Measurements from ENCODE around the gene MEIS2.

The MEIS2 gene

DNA sequence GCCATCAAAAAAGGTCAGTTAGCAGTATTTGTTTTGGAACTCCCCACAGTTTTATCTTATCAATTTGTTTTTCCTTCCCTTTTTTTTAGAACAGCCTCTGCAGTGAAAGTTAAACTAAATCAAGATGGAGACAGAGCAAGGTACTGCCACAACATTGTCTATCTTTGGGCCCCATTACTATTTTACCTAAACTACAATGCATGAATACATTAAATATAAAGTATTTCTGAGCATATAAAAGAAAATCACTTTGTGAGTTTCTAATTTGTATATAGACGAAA lies 139.5 kb downstream of the MEIS2 start:
- H3K36me3 ChIP-seq (ENCODE audit: control insufficient read depth, insufficient read depth, low read length): no peaks in the 10 kb centered on the region
- no peak overlapping the region for H3K4me3 ChIP-seq (ENCODE audit: insufficient read depth, low read depth, low read length, poor library complexity, severe bottlenecking)
- no peaks in the 10 kb centered on the region for H3K27me3 ChIP-seq (replicated peaks; ENCODE audit: control insufficient read depth, insufficient read depth, low read length, poor library complexity, severe bottlenecking)
- H3K4me1 ChIP-seq (ENCODE audit: control insufficient read depth, insufficient read depth, low read length, poor library complexity, severe bottlenecking): no peaks in the 10 kb centered on the region
- no peak overlapping the region for H3K27ac ChIP-seq (ENCODE audit: insufficient read depth, low read length, poor library complexity, severe bottlenecking)
- no peak for DNase-seq
- H3K9me3 ChIP-seq (ENCODE audit: control insufficient read depth, low read length): no peaks in the 10 kb centered on the region

DNA sequence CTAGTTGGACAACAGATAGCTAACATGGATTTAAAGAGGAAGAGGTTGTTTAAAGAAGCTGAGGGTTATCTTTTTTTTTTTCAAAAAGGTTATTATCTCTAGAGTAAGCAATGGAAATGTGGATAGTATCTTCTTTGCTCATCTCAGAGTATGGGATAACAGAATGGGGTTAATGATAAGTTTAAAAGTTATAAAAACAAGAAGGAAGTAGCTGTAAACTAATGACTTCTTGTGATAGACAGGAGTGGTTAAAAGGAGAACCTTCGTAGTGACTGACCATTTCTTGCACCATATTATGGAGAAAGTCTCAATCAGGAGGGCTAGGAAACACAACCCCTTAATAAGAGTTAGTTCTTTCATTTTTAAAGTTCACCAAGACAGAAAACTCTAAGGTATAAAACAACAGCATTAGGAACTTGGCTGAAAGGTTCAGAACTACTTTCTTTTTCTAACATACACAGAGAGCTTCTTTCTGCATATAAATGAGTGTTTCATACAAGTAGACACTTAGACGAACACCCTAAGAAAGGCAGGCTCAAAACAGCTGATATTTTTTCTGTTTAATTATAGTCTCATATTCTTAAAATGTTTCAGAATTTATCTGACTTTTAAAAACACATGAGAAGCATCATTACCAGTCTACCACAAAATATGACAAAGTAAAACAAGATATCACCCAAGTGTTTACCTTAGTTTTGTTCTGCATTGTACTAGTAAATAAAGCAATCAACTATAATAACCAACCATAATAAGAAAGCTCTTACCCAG lies 140.0 kb downstream of the MEIS2 start:
- Histone ChIP-seq H3K9me3 (ENCODE audit: control insufficient read depth, low read length) (no peaks in the 10 kb centered on the region), H3K36me3 (ENCODE audit: control insufficient read depth, insufficient read depth, low read length) (no peaks in the 10 kb centered on the region), H3K27ac (ENCODE audit: insufficient read depth, low read length, poor library complexity, severe bottlenecking) (no peak overlapping the region), H3K4me3 (ENCODE audit: insufficient read depth, low read depth, low read length, poor library complexity, severe bottlenecking) (no peak overlapping the region), H3K27me3 (replicated peaks; ENCODE audit: control insufficient read depth, insufficient read depth, low read length, poor library complexity, severe bottlenecking) (no peaks in the 10 kb centered on the region), H3K4me1 (ENCODE audit: control insufficient read depth, insufficient read depth, low read length, poor library complexity, severe bottlenecking) (no peaks in the 10 kb centered on the region)
- no peak for DNase-seq

DNA sequence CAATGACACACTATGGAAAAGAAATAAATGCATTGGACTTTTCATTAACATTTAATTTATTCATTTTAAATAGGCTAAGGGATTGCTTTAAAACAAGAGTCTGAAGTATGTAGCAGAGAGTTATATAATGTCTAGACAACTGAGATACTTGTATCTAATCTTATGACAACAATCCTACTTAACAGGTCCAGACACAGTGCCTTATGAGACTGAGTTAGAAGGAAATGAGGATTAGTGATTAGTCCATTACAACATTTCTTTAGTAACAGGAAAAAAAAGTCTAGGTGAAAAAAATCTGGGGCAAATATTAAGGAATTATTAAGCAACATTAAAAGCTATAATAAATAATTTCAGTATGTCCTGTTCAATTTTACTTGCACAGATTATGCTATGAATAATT lies 140.6 kb downstream of the MEIS2 start:
- H3K4me1 ChIP-seq (ENCODE audit: control insufficient read depth, insufficient read depth, low read length, poor library complexity, severe bottlenecking): no peaks in the 10 kb centered on the region
- no peak overlapping the region for H3K4me3 ChIP-seq (ENCODE audit: insufficient read depth, low read depth, low read length, poor library complexity, severe bottlenecking)
- no peaks in the 10 kb centered on the region for H3K36me3 ChIP-seq (ENCODE audit: control insufficient read depth, insufficient read depth, low read length)
- no peaks in the 10 kb centered on the region for H3K9me3 ChIP-seq (ENCODE audit: control insufficient read depth, low read length)
- H3K27me3 ChIP-seq (replicated peaks; ENCODE audit: control insufficient read depth, insufficient read depth, low read length, poor library complexity, severe bottlenecking): no peaks in the 10 kb centered on the region
- H3K27ac ChIP-seq (ENCODE audit: insufficient read depth, low read length, poor library complexity, severe bottlenecking): no peak overlapping the region
- no peak for DNase-seq

DNA sequence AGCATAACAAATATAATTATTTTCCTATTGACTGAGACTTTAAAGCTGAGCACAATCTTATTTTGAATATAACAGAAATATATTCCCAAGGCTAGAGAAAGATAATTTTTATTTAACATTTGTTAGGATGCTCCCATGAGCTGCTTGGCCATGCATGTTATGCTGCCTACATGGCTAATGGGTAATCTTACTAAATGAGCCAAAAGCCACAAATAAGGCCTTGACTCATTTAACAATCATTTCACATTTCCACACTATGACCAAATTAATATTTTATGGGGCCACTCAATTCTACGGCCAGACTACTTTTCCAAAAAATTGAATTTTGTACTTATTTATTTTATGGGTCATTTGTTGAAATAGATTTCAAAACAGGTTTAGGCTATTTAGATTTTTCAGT lies 141.7 kb downstream of the MEIS2 start:
- no peak overlapping the region for H3K4me3 ChIP-seq (ENCODE audit: insufficient read depth, low read depth, low read length, poor library complexity, severe bottlenecking)
- H3K4me1 ChIP-seq (ENCODE audit: control insufficient read depth, insufficient read depth, low read length, poor library complexity, severe bottlenecking): no peaks in the 10 kb centered on the region
- no peaks in the 10 kb centered on the region for H3K27me3 ChIP-seq (replicated peaks; ENCODE audit: control insufficient read depth, insufficient read depth, low read length, poor library complexity, severe bottlenecking)
- no peak for DNase-seq
- no peaks in the 10 kb centered on the region for H3K9me3 ChIP-seq (ENCODE audit: control insufficient read depth, low read length)
- H3K27ac ChIP-seq (ENCODE audit: insufficient read depth, low read length, poor library complexity, severe bottlenecking): no peak overlapping the region
- H3K36me3 ChIP-seq (ENCODE audit: control insufficient read depth, insufficient read depth, low read length): no peaks in the 10 kb centered on the region

DNA sequence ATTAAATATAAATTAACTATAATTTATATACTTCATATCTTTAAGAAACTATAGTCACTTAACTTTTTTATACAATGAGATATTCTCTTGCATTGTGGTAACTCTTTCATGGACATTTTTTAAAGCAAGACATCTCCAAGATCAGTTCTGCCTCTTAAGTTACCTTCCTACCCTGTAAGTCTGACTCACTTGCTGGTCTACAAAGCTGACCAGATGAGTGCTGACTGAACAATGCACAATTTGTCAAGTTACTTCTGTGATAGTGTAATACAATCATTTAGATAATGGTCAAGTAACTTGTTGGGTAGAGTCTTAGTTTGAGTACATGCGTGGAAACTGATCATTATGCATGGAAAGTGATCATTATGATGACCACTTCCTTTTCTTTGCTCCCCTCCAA lies 145.9 kb downstream of the MEIS2 start:
- no peaks in the 10 kb centered on the region for H3K9me3 ChIP-seq (ENCODE audit: control insufficient read depth, low read length)
- H3K27ac ChIP-seq (ENCODE audit: insufficient read depth, low read length, poor library complexity, severe bottlenecking): no peak overlapping the region
- H3K4me3 ChIP-seq (ENCODE audit: insufficient read depth, low read depth, low read length, poor library complexity, severe bottlenecking): no peak overlapping the region
- no peaks in the 10 kb centered on the region for H3K36me3 ChIP-seq (ENCODE audit: control insufficient read depth, insufficient read depth, low read length)
- H3K27me3 ChIP-seq (replicated peaks; ENCODE audit: control insufficient read depth, insufficient read depth, low read length, poor library complexity, severe bottlenecking): no peaks in the 10 kb centered on the region
- H3K4me1 ChIP-seq (ENCODE audit: control insufficient read depth, insufficient read depth, low read length, poor library complexity, severe bottlenecking): no peaks in the 10 kb centered on the region
- no peak for DNase-seq

DNA sequence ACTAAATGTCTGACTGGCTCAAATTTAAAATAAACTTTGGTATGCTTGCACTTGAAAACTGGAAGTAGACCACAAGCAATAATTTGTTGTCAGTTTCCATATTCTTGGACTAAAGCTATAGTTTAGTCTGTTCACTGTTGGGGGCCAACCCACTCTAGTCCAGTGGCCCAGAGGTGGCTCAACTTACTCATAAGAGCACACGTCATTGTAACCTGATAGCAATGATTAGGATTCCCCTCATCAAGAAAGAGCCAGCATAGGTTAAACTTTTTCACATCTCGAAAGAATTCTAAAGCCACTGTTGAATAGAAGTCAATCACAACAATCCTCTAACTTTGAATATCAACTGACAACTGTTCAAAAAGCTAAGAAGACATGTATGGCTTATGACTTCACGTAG lies 147.0 kb downstream of the MEIS2 start:
- no peak for DNase-seq
- Histone ChIP-seq H3K36me3 (ENCODE audit: control insufficient read depth, insufficient read depth, low read length) (no peaks in the 10 kb centered on the region), H3K9me3 (ENCODE audit: control insufficient read depth, low read length) (no peaks in the 10 kb centered on the region), H3K4me3 (ENCODE audit: insufficient read depth, low read depth, low read length, poor library complexity, severe bottlenecking) (no peak overlapping the region), H3K4me1 (ENCODE audit: control insufficient read depth, insufficient read depth, low read length, poor library complexity, severe bottlenecking) (no peaks in the 10 kb centered on the region), H3K27ac (ENCODE audit: insufficient read depth, low read length, poor library complexity, severe bottlenecking) (no peak overlapping the region), H3K27me3 (replicated peaks; ENCODE audit: control insufficient read depth, insufficient read depth, low read length, poor library complexity, severe bottlenecking) (no peaks in the 10 kb centered on the region)

DNA sequence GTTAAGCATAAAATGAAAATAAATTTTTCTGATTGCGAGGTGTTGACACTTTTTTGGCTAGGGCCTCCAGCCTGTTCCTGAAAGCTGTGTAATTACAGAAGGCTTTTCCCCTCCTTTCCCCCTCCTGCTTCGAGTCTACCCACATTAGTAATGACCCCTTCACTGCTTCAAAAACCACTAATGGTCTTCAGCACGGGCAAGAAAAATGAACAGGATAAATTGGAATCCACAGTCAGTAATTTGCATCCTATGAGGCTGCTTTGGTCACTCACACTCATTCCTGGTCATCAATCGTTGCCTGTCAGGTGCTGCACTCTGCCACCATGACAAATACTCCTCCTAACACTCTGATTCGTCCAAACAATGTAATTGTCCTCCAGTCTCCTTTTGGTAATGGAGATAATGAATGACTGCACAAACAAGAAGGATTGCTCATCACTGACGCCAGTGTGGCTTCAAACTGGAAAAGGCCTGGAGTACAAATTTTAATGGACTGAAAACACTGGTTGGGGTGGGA lies 148.6 kb downstream of the MEIS2 start:
- DNase-seq: no peak
- no peaks in the 10 kb centered on the region for H3K9me3 ChIP-seq (ENCODE audit: control insufficient read depth, low read length)
- no peaks in the 10 kb centered on the region for H3K4me1 ChIP-seq (ENCODE audit: control insufficient read depth, insufficient read depth, low read length, poor library complexity, severe bottlenecking)
- H3K27ac ChIP-seq (ENCODE audit: insufficient read depth, low read length, poor library complexity, severe bottlenecking): no peak overlapping the region
- H3K4me3 ChIP-seq (ENCODE audit: insufficient read depth, low read depth, low read length, poor library complexity, severe bottlenecking): no peak overlapping the region
- no peaks in the 10 kb centered on the region for H3K27me3 ChIP-seq (replicated peaks; ENCODE audit: control insufficient read depth, insufficient read depth, low read length, poor library complexity, severe bottlenecking)
- no peaks in the 10 kb centered on the region for H3K36me3 ChIP-seq (ENCODE audit: control insufficient read depth, insufficient read depth, low read length)

DNA sequence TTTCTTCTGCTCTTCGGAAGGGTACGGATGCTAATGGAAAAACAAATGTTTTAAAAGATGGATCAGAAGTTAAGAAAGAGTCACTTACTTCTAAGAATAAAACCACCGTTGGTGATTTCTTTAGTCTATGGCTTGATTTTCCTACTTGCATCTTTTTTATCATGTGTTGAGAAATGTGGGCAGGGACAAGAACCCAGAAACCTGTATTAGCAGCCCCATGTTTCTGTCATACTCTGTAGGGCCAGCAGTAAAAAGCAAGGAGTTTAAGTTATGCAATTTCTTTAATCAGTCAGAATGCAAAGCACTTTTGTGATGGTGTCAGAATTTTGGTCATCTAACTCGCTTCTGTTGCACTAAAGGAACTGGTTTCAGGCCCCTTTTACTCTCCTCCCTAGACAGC lies 150.0 kb downstream of the MEIS2 start:
- Histone ChIP-seq H3K27ac (ENCODE audit: insufficient read depth, low read length, poor library complexity, severe bottlenecking) (no peak overlapping the region), H3K9me3 (ENCODE audit: control insufficient read depth, low read length) (no peaks in the 10 kb centered on the region), H3K27me3 (replicated peaks; ENCODE audit: control insufficient read depth, insufficient read depth, low read length, poor library complexity, severe bottlenecking) (no peaks in the 10 kb centered on the region), H3K36me3 (ENCODE audit: control insufficient read depth, insufficient read depth, low read length) (no peaks in the 10 kb centered on the region), H3K4me1 (ENCODE audit: control insufficient read depth, insufficient read depth, low read length, poor library complexity, severe bottlenecking) (no peaks in the 10 kb centered on the region), H3K4me3 (ENCODE audit: insufficient read depth, low read depth, low read length, poor library complexity, severe bottlenecking) (no peak overlapping the region)
- no peak for DNase-seq

DNA sequence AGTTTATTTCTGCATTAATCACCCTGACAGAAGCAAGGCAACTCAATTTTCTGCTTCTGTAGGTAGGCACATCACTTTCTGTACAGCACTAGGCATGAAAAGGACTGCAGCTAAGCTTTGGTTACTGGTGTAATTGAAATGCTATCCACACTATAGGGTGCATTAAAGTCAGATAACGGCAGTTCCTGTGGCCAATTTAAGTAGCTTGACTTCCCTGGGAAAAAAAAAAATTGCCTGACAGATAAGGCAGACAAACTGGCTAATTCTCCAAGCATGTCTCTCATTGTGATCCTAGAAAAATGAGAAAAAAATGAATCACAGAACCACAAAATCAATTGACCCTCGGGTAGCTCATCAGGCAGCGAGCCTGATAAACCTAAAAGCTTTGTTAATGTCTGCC lies 151.4 kb downstream of the MEIS2 start:
- H3K27ac ChIP-seq (ENCODE audit: insufficient read depth, low read length, poor library complexity, severe bottlenecking): no peak overlapping the region
- DNase-seq: no peak
- no peaks in the 10 kb centered on the region for H3K36me3 ChIP-seq (ENCODE audit: control insufficient read depth, insufficient read depth, low read length)
- no peaks in the 10 kb centered on the region for H3K9me3 ChIP-seq (ENCODE audit: control insufficient read depth, low read length)
- H3K27me3 ChIP-seq (replicated peaks; ENCODE audit: control insufficient read depth, insufficient read depth, low read length, poor library complexity, severe bottlenecking): no peaks in the 10 kb centered on the region
- no peak overlapping the region for H3K4me3 ChIP-seq (ENCODE audit: insufficient read depth, low read depth, low read length, poor library complexity, severe bottlenecking)
- no peaks in the 10 kb centered on the region for H3K4me1 ChIP-seq (ENCODE audit: control insufficient read depth, insufficient read depth, low read length, poor library complexity, severe bottlenecking)

DNA sequence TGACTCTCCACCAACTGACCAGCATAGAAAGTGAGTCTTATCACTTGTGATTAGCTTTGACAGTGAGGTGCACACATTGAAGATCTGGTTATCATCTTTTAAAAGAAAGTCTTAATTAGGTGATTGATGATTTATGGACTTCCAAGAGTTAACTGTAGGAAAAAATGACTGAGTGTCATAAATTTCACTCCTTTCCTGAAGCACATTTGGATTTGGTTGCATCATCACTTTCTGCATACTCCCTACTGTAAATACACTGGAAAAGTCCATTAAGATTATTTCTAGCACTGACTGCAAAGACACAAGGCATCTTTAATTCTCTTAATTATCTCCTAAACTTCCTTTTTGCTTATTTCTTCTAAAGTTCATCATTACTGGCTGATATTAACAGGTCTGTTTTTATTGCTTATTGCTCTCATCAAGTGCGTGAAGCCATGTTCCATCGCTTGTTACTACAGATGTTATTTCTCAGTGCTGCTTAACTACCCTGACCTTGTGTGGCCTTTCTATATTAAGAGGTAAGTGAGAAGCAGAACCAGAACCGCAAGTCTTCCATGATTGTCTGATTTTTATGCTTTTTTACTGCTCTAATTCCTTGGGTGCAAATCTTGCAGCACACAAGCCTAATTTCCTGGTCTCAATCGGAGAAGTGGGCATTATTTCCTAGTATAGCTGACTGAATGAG lies 153.2 kb downstream of the MEIS2 start:
- no peaks in the 10 kb centered on the region for H3K36me3 ChIP-seq (ENCODE audit: control insufficient read depth, insufficient read depth, low read length)
- no peak overlapping the region for H3K4me3 ChIP-seq (ENCODE audit: insufficient read depth, low read depth, low read length, poor library complexity, severe bottlenecking)
- DNase-seq: no peak
- no peak overlapping the region for H3K27ac ChIP-seq (ENCODE audit: insufficient read depth, low read length, poor library complexity, severe bottlenecking)
- no peaks in the 10 kb centered on the region for H3K27me3 ChIP-seq (replicated peaks; ENCODE audit: control insufficient read depth, insufficient read depth, low read length, poor library complexity, severe bottlenecking)
- H3K4me1 ChIP-seq (ENCODE audit: control insufficient read depth, insufficient read depth, low read length, poor library complexity, severe bottlenecking): no peaks in the 10 kb centered on the region
- H3K9me3 ChIP-seq (ENCODE audit: control insufficient read depth, low read length): no peaks in the 10 kb centered on the region
